Muscle of arm (tissue), 12 donors: ENCODE data around the gene LCN2. TPM values are rescaled to one million over a fixed set of nuclear protein-coding genes. Genes with fewer than 3 reads are reported as not detected.
"Not testable (repeated sequence)": the region's sequence is repeated elsewhere in the genome, so short reads cannot be mapped to it uniquely, and the experiment has no call there.

Source experiments
- DNase-seq: peaks from one replicate; pipeline ENCODE4 v3.0.0-alpha.2; 2013
- polyA plus RNA-seq, 12 donors: library from polyadenylated mRNA; unstranded; fragments of 120-200 nt; gene quantifications; one replicate each; pipeline ENCODE4 v1.2.1, GENCODE V29; 2013; ENCODE audit not compliant: insufficient read length in 12 of 12

Gene LCN2
- polyA plus RNA-seq, 12 donors, result 0.31 to 6.2 (median 0.70) TPM; not detected in 4

- DNase-seq, result no peak
Observed at GRCh38 chr9:128166169-128166568, 16.9 kb downstream of the LCN2 start.

GRCh38 chr9:128167209-128167608 is 18.0 kb downstream of the LCN2 start:
- DNase-seq, result no peak

- DNase-seq, result no peak
Observed at GRCh38 chr9:128168731-128169308, 19.6 kb downstream of the LCN2 start.

- DNase-seq, result no peak
Observed at GRCh38 chr9:128169492-128169891, 20.2 kb downstream of the LCN2 start.

GRCh38 chr9:128169925-128170324 is 20.7 kb downstream of the LCN2 start:
- DNase-seq, result no peak

- DNase-seq, result no peak
Observed at GRCh38 chr9:128174062-128174461, 24.8 kb downstream of the LCN2 start.

GRCh38 chr9:128175102-128175563 is 25.9 kb downstream of the LCN2 start:
- no peak for DNase-seq

GRCh38 chr9:128175726-128176125 is 26.5 kb downstream of the LCN2 start:
- DNase-seq, result no peak

GRCh38 chr9:128178806-128179431 is 29.7 kb downstream of the LCN2 start:
- no peak for DNase-seq

- DNase-seq, result no peak
Observed at GRCh38 chr9:128180001-128180400, 30.7 kb downstream of the LCN2 start.

- DNase-seq, result no peak
Observed at GRCh38 chr9:128180447-128180846, 31.2 kb downstream of the LCN2 start.

- DNase-seq, result not testable (repeated sequence)
Observed at GRCh38 chr9:128181480-128181879, 32.2 kb downstream of the LCN2 start.

- no peak for DNase-seq
Observed at GRCh38 chr9:128182893-128183588, 33.8 kb downstream of the LCN2 start.

GRCh38 chr9:128185979-128186965 is 37.0 kb downstream of the LCN2 start:
- DNase-seq, result no peak

- no peak for DNase-seq
Observed at GRCh38 chr9:128187361-128187760, 38.1 kb downstream of the LCN2 start.

GRCh38 chr9:128188209-128188608 is 39.0 kb downstream of the LCN2 start:
- no peak for DNase-seq

- no peak for DNase-seq
Observed at GRCh38 chr9:128190013-128190412, 40.8 kb downstream of the LCN2 start.

GRCh38 chr9:128190516-128191405 is 41.5 kb downstream of the LCN2 start:
- no peak for DNase-seq

GRCh38 chr9:128191406-128192046 is 42.3 kb downstream of the LCN2 start, which contains the start of gene CIZ1:
Gene CIZ1 (minus strand): TSS chr9:128191572. CDS start chr9:128190857, 715 bp downstream.
- DNase-seq, result peak; percentile 81
